ENCODE results near the gene ENPP6.

The ENPP6 gene

GRCh38 chr4:184061582-184061981 lies 156.1 kb downstream of the ENPP6 start:
- H3K4me3 ChIP-seq (ENCODE audit: low read length, poor library complexity, severe bottlenecking) = no peak overlapping the region
- TF ChIP-seq, protein P1, sequence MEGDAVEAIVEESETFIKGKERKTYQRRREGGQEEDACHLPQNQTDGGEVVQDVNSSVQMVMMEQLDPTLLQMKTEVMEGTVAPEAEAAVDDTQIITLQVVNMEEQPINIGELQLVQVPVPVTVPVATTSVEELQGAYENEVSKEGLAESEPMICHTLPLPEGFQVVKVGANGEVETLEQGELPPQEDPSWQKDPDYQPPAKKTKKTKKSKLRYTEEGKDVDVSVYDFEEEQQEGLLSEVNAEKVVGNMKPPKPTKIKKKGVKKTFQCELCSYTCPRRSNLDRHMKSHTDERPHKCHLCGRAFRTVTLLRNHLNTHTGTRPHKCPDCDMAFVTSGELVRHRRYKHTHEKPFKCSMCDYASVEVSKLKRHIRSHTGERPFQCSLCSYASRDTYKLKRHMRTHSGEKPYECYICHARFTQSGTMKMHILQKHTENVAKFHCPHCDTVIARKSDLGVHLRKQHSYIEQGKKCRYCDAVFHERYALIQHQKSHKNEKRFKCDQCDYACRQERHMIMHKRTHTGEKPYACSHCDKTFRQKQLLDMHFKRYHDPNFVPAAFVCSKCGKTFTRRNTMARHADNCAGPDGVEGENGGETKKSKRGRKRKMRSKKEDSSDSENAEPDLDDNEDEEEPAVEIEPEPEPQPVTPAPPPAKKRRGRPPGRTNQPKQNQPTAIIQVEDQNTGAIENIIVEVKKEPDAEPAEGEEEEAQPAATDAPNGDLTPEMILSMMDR (conservative IDR thresholded peaks at IDR 0.05; ENCODE audit: low read length) = no peak
- TF ChIP-seq EZH2phosphoT487 (IDR thresholded peaks at IDR 0.05; ENCODE audit: borderline replicate concordance) = no peak
- H3K27me3 ChIP-seq (ENCODE audit: insufficient read depth, low read length, poor library complexity, severe bottlenecking) = no peaks in the 10 kb centered on the region
- H3K9ac ChIP-seq (ENCODE audit: low read depth, low read length, poor library complexity, severe bottlenecking) = no peak overlapping the region
- no peak overlapping the region for H3K4me2 ChIP-seq (ENCODE audit: low read depth, low read length, poor library complexity, severe bottlenecking)
- H4K20me1 ChIP-seq (ENCODE audit: insufficient read depth, low read length, poor library complexity, severe bottlenecking) = no peaks in the 10 kb centered on the region
- no peaks in the 10 kb centered on the region for H3K79me2 ChIP-seq (ENCODE audit: insufficient read depth, low read length)
- no peaks in the 10 kb centered on the region for H3K9me3 ChIP-seq (ENCODE audit: insufficient read depth, low read depth, low read length)
- H3K9me2 ChIP-seq (replicated peaks; ENCODE audit: low read depth, low read length) = no peaks in the 10 kb centered on the region
- H3K4me1 ChIP-seq (ENCODE audit: insufficient read depth, low read length, poor library complexity, severe bottlenecking) = no peaks in the 10 kb centered on the region
- H3F3A ChIP-seq (ENCODE audit: low read depth) = no peaks in the 10 kb centered on the region
- no peaks in the 10 kb centered on the region for H3K36me3 ChIP-seq (ENCODE audit: insufficient read depth, low read length)
- no peak overlapping the region for H2AFZ ChIP-seq (ENCODE audit: low read length)

- H3K9me3 ChIP-seq (ENCODE audit: insufficient read depth, low read depth, low read length) = no peaks in the 10 kb centered on the region
- no peak overlapping the region for H2AFZ ChIP-seq (ENCODE audit: low read length)
- H3K36me3 ChIP-seq (ENCODE audit: insufficient read depth, low read length) = no peaks in the 10 kb centered on the region
- H3K4me3 ChIP-seq (ENCODE audit: low read length, poor library complexity, severe bottlenecking) = no peak overlapping the region
- H3K9me2 ChIP-seq (replicated peaks; ENCODE audit: low read depth, low read length) = no peaks in the 10 kb centered on the region
- no peaks in the 10 kb centered on the region for H4K20me1 ChIP-seq (ENCODE audit: insufficient read depth, low read length, poor library complexity, severe bottlenecking)
- H3K9ac ChIP-seq (ENCODE audit: low read depth, low read length, poor library complexity, severe bottlenecking) = no peak overlapping the region
- H3K4me2 ChIP-seq (ENCODE audit: low read depth, low read length, poor library complexity, severe bottlenecking) = no peak overlapping the region
- TF ChIP-seq, protein P1 (conservative IDR thresholded peaks at IDR 0.05; ENCODE audit: low read length) = no peak
- TF ChIP-seq EZH2phosphoT487 (IDR thresholded peaks at IDR 0.05; ENCODE audit: borderline replicate concordance) = no peak
- H3K4me1 ChIP-seq (ENCODE audit: insufficient read depth, low read length, poor library complexity, severe bottlenecking) = no peaks in the 10 kb centered on the region
- H3F3A ChIP-seq (ENCODE audit: low read depth) = no peaks in the 10 kb centered on the region
- H3K79me2 ChIP-seq (ENCODE audit: insufficient read depth, low read length) = no peaks in the 10 kb centered on the region
- no peaks in the 10 kb centered on the region for H3K27me3 ChIP-seq (ENCODE audit: insufficient read depth, low read length, poor library complexity, severe bottlenecking)
Measured at GRCh38 chr4:184059099-184059498, 158.6 kb downstream of the ENPP6 start.

GRCh38 chr4:184058026-184058425 lies 159.6 kb downstream of the ENPP6 start:
- no peak overlapping the region for H2AFZ ChIP-seq (ENCODE audit: low read length)
- H3K36me3 ChIP-seq (ENCODE audit: insufficient read depth, low read length) = no peaks in the 10 kb centered on the region
- H4K20me1 ChIP-seq (ENCODE audit: insufficient read depth, low read length, poor library complexity, severe bottlenecking) = no peaks in the 10 kb centered on the region
- TF ChIP-seq, protein P1 (conservative IDR thresholded peaks at IDR 0.05; ENCODE audit: low read length) = no peak
- no peak for TF ChIP-seq EZH2phosphoT487 (IDR thresholded peaks at IDR 0.05; ENCODE audit: borderline replicate concordance)
- no peaks in the 10 kb centered on the region for H3F3A ChIP-seq (ENCODE audit: low read depth)
- H3K4me1 ChIP-seq (ENCODE audit: insufficient read depth, low read length, poor library complexity, severe bottlenecking) = no peaks in the 10 kb centered on the region
- no peaks in the 10 kb centered on the region for H3K27me3 ChIP-seq (ENCODE audit: insufficient read depth, low read length, poor library complexity, severe bottlenecking)
- no peak overlapping the region for H3K4me3 ChIP-seq (ENCODE audit: low read length, poor library complexity, severe bottlenecking)
- no peaks in the 10 kb centered on the region for H3K79me2 ChIP-seq (ENCODE audit: insufficient read depth, low read length)
- no peak overlapping the region for H3K9ac ChIP-seq (ENCODE audit: low read depth, low read length, poor library complexity, severe bottlenecking)
- no peak overlapping the region for H3K4me2 ChIP-seq (ENCODE audit: low read depth, low read length, poor library complexity, severe bottlenecking)
- H3K9me2 ChIP-seq (replicated peaks; ENCODE audit: low read depth, low read length) = no peaks in the 10 kb centered on the region
- H3K9me3 ChIP-seq (ENCODE audit: insufficient read depth, low read depth, low read length) = no peaks in the 10 kb centered on the region
